GM19372 (cell line): ENCODE data around the gene PSKH1.

ENCODE experiments used
- ATAC-seq: cut with Tn5 transposase; IDR thresholded peaks from one replicate; pipeline ENCODE4 v1.9.1; 2021; ENCODE audit warnings: mild to moderate bottlenecking, low read depth, moderate library complexity; ENCODE audit not compliant: unreplicated experiment

Gene PSKH1

GRCh38 chr16:67953641-67954375, 60.8 kb downstream of the PSKH1 start:
- ATAC-seq = no peak

DNA sequence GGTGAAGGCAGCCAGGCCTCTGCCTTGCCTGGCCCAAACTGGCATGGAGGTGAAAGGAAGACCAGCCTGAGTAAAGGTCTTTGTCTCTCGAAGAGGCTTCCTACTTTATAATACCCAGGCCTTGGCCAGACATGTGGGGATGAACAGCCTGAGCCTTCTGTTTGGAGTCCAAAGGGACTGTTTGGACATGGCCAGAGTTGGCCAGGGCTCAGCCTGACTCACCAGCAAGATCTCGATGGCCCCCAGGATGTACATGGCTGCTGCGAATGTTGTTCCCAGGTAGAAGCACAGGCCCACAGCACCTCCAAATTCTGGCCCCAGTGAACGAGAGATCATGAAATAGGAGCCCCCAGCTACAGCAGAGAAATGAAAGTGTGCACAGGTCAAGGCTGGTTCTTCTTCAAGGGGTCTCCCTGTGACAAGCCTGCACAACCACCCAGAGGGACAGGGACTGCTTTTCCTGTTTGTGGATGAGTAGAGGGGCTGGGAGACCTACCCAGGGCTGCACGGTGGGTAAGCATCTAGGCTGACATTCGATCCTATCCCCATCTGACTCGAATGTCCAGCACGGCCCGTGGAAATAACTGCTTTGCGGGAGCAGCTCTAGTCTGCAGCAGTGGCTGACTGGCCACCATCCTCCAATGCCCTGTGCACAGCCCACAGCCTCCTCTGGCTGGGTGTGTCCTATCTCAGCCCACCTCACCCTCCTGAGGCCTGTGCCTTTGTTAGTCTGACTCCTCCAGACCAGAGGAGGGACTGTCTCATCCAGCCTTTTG, 61.6 kb downstream of the PSKH1 start:
- ATAC-seq = no peak

GRCh38 chr16:67957622-67958021, 64.6 kb downstream of the PSKH1 start:
- no peak for ATAC-seq

DNA sequence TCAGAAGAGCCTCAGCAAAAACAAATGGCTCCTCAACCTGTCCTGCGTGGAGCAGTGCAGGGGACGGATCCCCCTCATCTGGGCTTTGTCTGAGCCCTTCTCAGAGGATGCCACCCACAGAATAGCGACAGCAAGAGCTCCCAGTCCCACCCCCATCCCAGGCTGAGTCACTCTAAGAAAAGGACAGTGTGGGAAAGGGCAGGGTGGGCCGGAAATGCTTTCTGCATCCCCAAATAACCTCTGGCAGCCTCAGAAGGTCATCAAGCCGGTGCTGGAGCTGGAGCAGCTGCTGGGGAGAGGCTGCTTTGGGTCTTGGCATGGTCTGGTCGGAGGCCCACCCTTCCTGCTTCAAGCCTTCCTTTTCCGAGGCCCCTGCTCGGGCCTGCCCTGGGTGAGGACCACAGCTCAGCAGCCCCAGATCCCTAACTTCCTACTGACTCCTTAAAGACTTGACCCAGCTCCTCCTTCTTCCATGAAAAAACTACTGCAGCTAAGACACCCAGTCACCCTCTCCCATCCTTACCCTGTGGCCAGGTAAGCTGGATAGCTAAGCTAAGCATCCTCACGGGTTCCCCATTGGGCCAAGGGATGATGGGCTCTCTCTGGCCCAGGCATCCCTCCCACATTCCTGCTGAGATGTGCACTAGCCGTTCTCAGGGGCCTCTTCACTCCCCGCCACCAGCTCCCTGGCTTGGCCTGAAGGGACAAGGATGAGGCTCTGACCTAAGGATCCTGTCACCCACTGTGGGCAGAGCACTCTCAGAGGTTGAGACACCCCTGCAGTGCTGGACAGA, 66.7 kb downstream of the PSKH1 start:
- no peak for ATAC-seq

DNA sequence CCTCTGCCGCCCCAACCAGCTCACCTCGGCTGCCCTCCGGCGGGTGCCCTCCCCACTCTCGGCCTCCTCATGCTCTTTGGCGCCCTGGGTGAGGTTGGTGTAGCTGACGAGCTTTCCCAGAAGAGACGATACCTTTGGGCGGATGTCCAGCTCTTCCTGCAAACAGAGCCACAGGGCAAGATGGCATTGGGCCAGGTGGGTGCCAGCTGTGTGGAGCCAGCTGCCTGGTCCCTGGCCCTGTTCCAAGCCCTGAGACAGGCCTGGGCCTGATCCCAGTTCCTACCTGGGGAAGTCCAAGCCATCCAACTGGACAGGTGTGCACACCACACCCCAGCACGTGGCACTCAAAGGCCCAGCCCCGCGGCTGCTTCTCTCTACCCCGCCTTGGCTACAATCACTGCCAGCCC, 68.5 kb downstream of the PSKH1 start:
- ATAC-seq = no peak

- ATAC-seq = no peak
These were observed 69.1 kb downstream of the PSKH1 start for GRCh38 chr16:67962135-67962534.

DNA sequence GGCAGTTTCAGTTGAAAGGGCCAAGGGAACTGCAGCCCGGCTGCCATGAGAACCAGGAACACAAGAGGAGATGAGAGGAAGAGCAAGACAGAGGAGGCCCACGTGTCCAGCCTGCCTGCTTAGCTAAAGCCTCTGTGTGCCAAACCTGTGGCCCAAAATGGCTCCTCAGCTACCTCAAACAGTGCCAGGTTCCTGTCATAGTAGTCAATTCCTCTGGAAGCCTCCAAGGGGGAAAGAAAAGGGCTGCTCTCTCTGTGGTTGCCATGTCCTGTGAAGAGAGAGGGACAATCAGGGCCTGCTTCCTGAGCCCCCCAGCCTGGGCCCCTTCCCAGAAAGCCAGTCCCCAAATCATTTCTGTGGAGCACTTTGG, 70.2 kb downstream of the PSKH1 start:
- ATAC-seq = no peak

GRCh38 chr16:67963662-67964321, 70.7 kb downstream of the PSKH1 start:
- ATAC-seq = no peak

GRCh38 chr16:67964477-67965131, 71.5 kb downstream of the PSKH1 start:
- no peak for ATAC-seq

GRCh38 chr16:67965668-67966548, 72.9 kb downstream of the PSKH1 start:
- no peak for ATAC-seq

DNA sequence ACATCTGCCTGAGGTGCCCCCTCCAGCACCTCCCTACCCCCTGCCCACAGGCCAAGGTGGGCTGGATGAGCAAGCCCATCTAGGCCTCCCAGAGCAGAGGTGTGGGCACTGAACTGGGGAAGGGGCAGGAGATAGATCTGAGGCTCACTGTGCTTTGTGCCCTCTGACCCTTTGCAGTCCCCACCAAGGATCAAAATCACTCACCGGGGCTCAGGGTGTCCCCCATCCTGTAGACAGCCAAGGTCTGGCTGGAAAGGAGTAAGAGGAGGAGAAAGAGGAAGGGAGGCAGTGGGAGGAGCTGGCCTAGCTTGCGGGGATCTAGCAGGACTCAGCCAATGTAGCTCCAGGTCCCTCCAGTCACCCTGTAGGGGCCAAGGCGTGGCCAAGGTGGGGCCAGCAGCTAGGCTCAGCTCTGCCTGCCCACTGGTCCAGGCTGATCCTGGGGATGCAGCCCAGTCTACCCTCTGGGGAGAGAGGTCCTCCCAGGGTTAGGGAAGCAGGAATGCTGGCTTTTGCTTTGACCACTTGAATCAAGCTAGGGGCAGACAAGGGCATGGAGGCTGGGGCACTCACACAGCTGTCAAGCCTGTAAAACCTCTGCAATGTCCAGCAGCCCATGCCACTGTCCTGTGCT, 73.6 kb downstream of the PSKH1 start:
- ATAC-seq = no peak

DNA sequence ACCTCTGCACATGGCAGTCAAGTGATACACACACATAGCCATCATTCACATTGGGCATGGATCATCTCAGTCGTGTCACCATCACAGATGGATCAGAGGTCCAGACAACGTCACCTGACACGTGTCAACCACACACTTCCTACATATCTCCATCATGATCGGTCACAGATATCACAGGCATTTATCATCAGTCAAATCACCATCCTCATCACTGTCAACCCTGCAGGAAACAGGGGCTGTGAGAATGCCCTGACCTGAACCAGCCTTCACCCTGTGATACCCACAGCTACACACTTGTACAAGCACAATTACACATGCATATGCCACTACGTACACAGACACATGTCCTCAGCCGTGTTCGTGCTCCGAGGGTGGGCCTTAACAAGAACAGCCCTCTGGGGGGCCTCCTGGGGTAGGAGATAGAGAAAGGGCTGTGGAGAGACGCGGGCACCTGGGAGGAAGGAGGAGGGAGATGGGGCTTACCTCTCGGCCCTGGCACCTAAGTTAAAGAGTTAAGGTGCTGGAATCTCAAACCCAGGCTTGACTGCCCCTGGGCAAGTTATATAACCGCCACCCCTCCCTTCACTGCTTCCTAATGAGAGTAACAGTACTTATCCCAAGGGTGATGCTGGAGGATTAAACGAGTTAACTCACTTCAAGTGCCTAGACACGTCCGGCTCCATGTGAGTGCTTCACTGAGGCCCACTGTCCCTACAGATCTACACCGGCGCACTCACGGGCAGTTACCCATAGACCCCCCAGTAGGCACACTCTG, 74.3 kb downstream of the PSKH1 start:
- no peak for ATAC-seq

DNA sequence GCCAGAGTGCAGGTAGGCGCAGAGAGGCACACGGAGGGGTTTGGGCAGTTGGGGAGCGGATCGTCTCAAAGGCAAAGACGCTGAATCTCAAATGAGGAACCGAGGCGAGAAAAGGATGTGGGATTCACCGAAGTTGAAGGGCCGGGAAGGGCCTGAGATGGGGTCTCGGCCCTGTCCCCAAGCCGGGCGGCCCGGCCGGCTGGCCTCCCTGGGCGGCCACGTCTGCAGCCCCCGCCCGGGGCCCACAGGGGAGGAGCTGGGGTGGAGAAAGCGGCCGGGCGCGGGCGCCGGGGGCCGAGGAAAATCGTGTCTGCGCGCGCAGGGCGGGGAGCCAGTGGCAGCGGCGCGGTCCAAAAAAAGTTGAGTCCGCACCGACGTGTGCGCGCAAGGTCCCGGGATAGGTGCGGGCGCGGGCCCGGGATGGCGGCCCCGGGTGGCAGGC, 74.9 kb downstream of the PSKH1 start:
- ATAC-seq = peak; percentile 24

GRCh38 chr16:67968400-67969253, 75.6 kb downstream of the PSKH1 start, which contains the start of gene SLC12A4:
SLC12A4 (minus strand) TSS chr16:67968637; CDS start chr16:67968553, 84 bp downstream.
- peak; percentile 78 for ATAC-seq

DNA sequence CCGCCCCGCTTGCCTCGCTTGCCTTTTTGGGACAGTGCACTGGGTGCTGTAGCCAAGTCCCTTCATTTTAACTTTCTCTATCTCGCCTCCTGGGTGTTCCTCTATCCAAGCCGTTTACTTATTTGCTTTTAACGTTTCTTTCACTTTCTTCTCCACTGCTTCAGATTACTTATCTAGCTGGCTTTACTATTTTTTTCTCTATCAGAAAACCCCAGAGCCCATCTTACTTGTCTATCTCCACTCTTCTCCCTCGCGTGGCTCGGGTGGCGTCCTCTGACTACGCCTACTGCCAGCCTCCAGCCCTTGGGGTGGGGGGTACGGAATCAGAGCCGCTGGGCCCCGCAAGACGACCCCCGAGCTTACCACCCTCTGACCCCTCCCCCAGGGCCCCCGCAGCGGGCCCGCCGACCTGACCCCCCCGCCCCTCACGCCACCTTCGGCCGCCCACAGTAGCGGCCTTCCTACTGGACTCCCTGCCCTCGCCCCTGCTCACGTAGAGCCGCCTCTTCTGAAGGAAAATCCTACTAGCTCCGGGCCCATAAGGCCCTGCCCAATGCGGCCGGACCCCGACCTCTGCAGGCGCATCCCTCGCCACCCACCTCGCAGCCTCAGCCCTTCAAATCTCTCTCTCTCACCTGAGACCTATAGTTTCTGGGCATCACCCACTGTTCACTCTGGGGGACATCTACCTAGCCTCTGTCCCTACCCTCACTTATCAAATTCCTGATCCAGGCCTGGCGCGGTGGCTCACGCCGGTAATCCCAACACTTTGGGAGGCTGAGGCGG, 76.4 kb downstream of the PSKH1 start:
- no peak for ATAC-seq

DNA sequence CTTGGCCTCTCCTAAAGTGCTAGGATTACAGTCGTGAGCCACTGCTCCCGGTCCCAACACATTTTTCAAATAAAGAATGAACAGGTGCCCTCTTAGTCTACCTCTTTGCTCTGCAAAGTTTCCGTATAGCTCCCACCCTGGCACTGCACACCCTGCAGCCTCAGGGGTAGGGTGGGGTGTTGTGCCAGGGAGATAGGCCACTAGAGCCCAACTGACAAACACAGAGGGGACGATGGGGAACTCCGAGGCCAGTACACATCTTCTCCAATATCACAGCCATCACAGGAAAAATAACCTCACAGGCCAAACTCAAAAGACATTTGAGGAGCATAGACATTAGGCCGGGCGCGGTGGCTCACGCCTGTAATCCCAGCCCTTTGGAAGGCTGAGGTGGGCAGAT, 78.1 kb downstream of the PSKH1 start:
- no peak for ATAC-seq
